Measurements from ENCODE around the gene TMEM178A.

TMEM178A gene

DNA sequence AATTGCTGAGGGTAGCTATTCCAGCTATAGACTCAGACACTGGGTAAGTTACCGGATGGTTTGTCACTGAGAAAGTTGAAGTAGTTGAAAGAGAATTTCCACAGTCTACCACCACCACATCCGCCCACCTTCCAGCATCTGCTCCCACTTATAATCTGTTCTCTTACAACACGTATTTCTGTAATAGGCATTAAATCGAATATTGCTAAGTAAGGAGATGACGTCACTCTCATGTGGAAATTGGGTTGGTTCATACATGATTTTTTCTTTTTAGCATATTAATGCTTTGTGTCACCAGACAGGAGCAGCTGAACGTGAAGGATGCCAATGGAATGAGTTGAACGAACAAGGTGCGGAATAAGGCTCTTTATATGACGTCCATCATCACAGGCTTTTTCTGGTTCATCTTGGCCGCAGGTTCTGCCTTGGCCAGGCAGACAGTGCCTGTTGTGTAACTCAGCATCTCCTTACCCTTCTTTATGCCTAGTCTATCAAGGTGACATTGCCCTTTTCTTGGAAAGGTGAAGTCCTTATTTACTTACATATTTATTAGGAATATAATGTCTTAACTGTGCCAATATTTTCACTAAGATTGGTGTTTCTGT, 67.5 kb downstream of the TMEM178A start:
- H3K36me3 ChIP-seq (ENCODE audit: insufficient read depth, low read depth, low read length), result peaks cover 38% of the 10 kb centered on the region
- no peaks in the 10 kb centered on the region for H3K27me3 ChIP-seq (ENCODE audit: insufficient read depth, low read length)
- H3K4me1 ChIP-seq (ENCODE audit: insufficient read depth, low read length), result peaks cover 25% of the 10 kb centered on the region
- H3K9ac ChIP-seq (ENCODE audit: low read depth, low read length), result no peak overlapping the region
- no peak overlapping the region for H3K27ac ChIP-seq (ENCODE audit: low read length)
- no peaks in the 10 kb centered on the region for H3K9me3 ChIP-seq (ENCODE audit: insufficient read depth, low read depth, low read length)
- H3K4me3 ChIP-seq (ENCODE audit: low read length), result no peak overlapping the region

DNA sequence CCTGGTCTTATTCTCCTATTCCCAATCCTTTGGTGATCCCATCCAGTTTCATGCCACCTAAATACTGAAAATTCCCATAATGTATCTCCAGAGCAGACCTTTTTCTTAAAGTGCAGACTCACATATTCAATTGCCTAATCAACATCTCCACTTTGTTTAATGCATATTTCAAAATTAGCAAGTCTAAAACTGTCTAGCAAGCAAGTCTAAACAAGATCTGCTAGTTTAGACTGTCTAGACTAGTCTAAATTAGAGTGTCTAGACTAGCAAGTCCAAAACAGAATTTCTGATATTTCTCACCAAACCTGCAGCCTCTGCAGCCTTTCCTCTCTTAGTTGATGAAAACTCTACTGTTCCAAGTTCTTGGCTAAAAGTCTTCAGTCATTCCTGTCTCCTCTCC, 68.7 kb downstream of the TMEM178A start:
- Histone ChIP-seq H3K27ac (ENCODE audit: low read length) (no peak overlapping the region), H3K27me3 (ENCODE audit: insufficient read depth, low read length) (no peaks in the 10 kb centered on the region), H3K9ac (ENCODE audit: low read depth, low read length) (no peak overlapping the region), H3K4me1 (ENCODE audit: insufficient read depth, low read length) (peaks cover 22% of the 10 kb centered on the region), H3K4me3 (ENCODE audit: low read length) (no peak overlapping the region), H3K36me3 (ENCODE audit: insufficient read depth, low read depth, low read length) (peaks cover 47% of the 10 kb centered on the region), H3K9me3 (ENCODE audit: insufficient read depth, low read depth, low read length) (no peaks in the 10 kb centered on the region)

DNA sequence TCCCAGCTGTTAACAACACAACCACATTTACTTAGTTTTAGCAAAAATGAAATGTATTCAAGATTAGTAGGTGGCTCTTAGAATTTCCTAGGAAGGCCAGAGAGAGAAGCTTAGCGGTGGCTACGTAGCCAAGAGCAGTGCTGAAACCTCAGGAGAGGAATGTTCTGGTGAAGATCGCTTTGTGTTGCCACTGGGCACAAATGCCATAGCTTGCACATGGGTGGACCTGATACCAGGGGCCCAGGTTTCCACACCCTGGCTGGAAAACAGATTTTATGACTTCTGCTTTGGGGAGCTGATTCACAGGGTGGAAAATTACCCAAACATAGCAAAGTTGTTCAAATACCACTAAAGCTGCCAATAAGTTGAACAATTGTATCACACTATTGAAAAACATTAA, 69.9 kb downstream of the TMEM178A start:
- Histone ChIP-seq H3K9ac (ENCODE audit: low read depth, low read length) (no peak overlapping the region), H3K27me3 (ENCODE audit: insufficient read depth, low read length) (no peaks in the 10 kb centered on the region), H3K9me3 (ENCODE audit: insufficient read depth, low read depth, low read length) (no peaks in the 10 kb centered on the region), H3K4me1 (ENCODE audit: insufficient read depth, low read length) (peaks cover 22% of the 10 kb centered on the region), H3K36me3 (ENCODE audit: insufficient read depth, low read depth, low read length) (peaks cover 57% of the 10 kb centered on the region), H3K4me3 (ENCODE audit: low read length) (no peak overlapping the region), H3K27ac (ENCODE audit: low read length) (no peak overlapping the region)

DNA sequence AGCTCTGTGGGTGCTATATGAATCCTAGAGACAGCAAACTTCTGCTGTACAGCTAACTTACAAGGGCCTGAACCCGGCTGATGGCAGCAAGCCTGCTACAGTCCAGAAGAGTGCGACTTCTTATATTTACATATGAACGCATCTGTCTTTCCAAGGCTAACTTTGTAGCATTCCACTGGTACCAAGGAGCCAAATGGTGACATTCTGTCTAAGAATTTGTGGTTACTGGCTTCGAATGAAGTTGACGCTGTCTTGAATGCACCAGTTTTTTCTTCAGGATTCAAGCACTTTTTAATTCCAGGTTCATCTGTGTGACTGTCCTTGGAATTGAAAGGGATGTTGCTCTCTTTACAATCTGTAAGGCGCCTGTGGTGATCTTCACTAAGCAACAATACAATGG, 70.9 kb downstream of the TMEM178A start:
- H3K27me3 ChIP-seq (ENCODE audit: insufficient read depth, low read length), result no peaks in the 10 kb centered on the region
- H3K9me3 ChIP-seq (ENCODE audit: insufficient read depth, low read depth, low read length), result no peaks in the 10 kb centered on the region
- H3K9ac ChIP-seq (ENCODE audit: low read depth, low read length), result no peak overlapping the region
- H3K27ac ChIP-seq (ENCODE audit: low read length), result no peak overlapping the region
- H3K36me3 ChIP-seq (ENCODE audit: insufficient read depth, low read depth, low read length), result peaks cover 66% of the 10 kb centered on the region
- no peak overlapping the region for H3K4me3 ChIP-seq (ENCODE audit: low read length)
- peaks cover 22% of the 10 kb centered on the region for H3K4me1 ChIP-seq (ENCODE audit: insufficient read depth, low read length)

DNA sequence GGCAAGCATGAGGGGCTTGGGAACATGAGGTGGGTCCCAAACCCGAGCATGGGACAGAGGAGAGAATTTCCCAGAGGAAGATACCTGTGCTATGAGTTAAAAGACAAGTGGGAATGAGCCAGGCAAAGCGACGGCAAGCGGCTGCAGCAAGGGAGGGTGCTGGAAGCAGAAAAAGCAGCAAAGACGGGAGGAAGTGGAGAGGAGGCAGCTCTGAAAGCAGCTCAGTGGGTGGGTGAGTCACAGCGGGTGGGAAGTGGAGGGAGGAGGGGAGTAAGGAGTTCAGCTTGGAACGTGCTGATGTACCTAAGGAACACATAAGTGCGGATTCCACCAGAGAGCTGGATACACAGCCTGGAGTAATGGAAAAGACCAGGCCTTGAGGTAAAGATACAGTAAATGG, 71.9 kb downstream of the TMEM178A start:
- peaks cover 22% of the 10 kb centered on the region for H3K4me1 ChIP-seq (ENCODE audit: insufficient read depth, low read length)
- peak overlapping the region; percentile 32; the same call in 1 of the 2 replicates for H3K9ac ChIP-seq (ENCODE audit: low read depth, low read length)
- no peaks in the 10 kb centered on the region for H3K27me3 ChIP-seq (ENCODE audit: insufficient read depth, low read length)
- no peaks in the 10 kb centered on the region for H3K9me3 ChIP-seq (ENCODE audit: insufficient read depth, low read depth, low read length)
- H3K36me3 ChIP-seq (ENCODE audit: insufficient read depth, low read depth, low read length), result peaks cover 76% of the 10 kb centered on the region
- peak overlapping the region; percentile 1; the same call in 1 of the 2 replicates for H3K4me3 ChIP-seq (ENCODE audit: low read length)
- no peak overlapping the region for H3K27ac ChIP-seq (ENCODE audit: low read length)

DNA sequence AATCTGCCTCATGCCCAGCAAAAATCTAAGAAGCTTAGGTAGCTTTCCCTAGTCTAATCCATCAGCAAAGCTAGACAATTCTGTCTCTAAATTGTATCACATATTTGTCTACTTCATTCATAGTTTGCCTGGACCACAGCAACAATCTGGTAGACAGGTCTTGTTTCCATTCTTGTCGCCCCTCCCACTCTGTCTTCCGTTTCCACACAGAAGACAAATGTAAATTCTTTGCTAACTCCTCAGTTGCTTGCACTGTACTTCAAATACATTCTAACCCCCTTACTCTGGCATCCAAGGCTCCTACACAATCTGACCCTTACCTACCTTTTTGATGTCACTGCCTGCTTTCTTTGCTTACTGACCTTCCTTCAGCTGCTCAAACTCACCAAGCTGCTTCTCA, 73.2 kb downstream of the TMEM178A start:
- Histone ChIP-seq H3K27ac (ENCODE audit: low read length) (no peak overlapping the region), H3K36me3 (ENCODE audit: insufficient read depth, low read depth, low read length) (peaks cover 77% of the 10 kb centered on the region), H3K9ac (ENCODE audit: low read depth, low read length) (no peak overlapping the region), H3K4me3 (ENCODE audit: low read length) (no peak overlapping the region), H3K4me1 (ENCODE audit: insufficient read depth, low read length) (peaks cover 26% of the 10 kb centered on the region), H3K9me3 (ENCODE audit: insufficient read depth, low read depth, low read length) (no peaks in the 10 kb centered on the region), H3K27me3 (ENCODE audit: insufficient read depth, low read length) (no peaks in the 10 kb centered on the region)

DNA sequence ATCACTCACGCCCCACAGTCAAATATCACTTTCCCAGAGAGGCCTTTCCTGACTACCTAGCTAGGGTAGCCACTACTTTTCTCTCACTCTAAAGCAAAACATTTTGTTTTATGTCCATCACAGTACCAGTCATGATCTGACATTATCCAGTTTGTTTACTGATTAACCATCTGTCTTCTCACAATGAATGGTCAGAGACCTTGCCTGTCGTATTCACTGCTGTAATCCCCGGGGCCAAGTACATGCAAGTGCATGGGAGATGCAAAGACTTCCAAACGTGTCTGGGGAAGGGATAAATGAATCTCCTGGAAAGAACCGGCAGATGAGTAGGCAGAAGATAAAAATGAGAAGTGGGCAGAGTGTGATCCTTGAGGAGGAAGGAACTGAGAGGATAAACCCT, 73.7 kb downstream of the TMEM178A start:
- Histone ChIP-seq H3K9me3 (ENCODE audit: insufficient read depth, low read depth, low read length) (no peaks in the 10 kb centered on the region), H3K9ac (ENCODE audit: low read depth, low read length) (no peak overlapping the region), H3K27me3 (ENCODE audit: insufficient read depth, low read length) (no peaks in the 10 kb centered on the region), H3K36me3 (ENCODE audit: insufficient read depth, low read depth, low read length) (peaks cover 80% of the 10 kb centered on the region), H3K4me3 (ENCODE audit: low read length) (no peak overlapping the region), H3K27ac (ENCODE audit: low read length) (no peak overlapping the region), H3K4me1 (ENCODE audit: insufficient read depth, low read length) (peaks cover 22% of the 10 kb centered on the region)

DNA sequence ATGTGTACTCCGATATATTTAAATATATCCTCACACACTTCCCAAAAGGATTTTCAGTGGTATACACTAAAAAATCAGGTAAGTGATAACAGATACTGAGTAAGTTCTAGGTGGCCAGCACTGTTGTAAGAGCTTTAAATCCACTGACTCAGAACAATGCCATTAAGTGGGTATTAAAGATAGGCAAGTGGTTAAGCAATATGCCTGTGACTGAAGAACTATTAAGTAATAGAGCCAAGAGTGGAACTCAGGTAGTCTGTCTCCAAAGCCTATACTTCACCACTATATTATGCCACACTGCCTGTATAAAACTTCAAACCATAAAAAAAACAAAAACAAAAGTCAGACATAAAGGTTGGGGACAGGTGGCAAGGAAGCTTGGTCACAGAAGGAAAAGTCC, 76.2 kb downstream of the TMEM178A start:
- peaks cover 74% of the 10 kb centered on the region for H3K36me3 ChIP-seq (ENCODE audit: insufficient read depth, low read depth, low read length)
- no peak overlapping the region for H3K4me3 ChIP-seq (ENCODE audit: low read length)
- peaks cover 13% of the 10 kb centered on the region for H3K4me1 ChIP-seq (ENCODE audit: insufficient read depth, low read length)
- H3K9me3 ChIP-seq (ENCODE audit: insufficient read depth, low read depth, low read length), result no peaks in the 10 kb centered on the region
- no peaks in the 10 kb centered on the region for H3K27me3 ChIP-seq (ENCODE audit: insufficient read depth, low read length)
- H3K27ac ChIP-seq (ENCODE audit: low read length), result no peak overlapping the region
- no peak overlapping the region for H3K9ac ChIP-seq (ENCODE audit: low read depth, low read length)

DNA sequence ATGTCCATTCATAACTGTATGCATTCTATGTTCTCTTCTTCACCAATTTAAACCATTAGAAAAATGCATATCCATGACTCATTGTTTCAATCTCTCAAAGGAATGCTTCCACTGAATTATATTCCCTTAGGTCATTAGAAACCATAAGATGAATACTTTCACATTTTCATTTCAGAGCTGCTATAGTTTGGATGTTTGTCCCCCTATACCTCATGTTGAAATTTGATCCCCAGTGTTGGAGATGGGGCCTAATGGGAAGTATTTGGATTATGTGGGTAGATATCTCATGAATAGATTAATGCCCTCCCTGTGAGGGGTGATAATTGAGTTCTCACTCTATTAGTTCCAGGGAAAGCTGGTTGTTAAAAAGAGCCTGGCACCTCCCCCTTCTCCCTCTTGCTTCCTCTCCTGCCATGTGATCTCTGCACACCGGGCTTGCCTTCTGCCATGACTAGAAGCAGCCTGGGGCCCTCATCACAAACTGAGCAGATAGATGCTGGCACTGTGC, 77.6 kb downstream of the TMEM178A start:
- Histone ChIP-seq H3K27me3 (ENCODE audit: insufficient read depth, low read length) (no peaks in the 10 kb centered on the region), H3K9me3 (ENCODE audit: insufficient read depth, low read depth, low read length) (no peaks in the 10 kb centered on the region), H3K36me3 (ENCODE audit: insufficient read depth, low read depth, low read length) (peaks cover 75% of the 10 kb centered on the region), H3K4me1 (ENCODE audit: insufficient read depth, low read length) (peaks cover 4% of the 10 kb centered on the region; the same call in 1 of the 2 replicates), H3K4me3 (ENCODE audit: low read length) (no peak overlapping the region), H3K9ac (ENCODE audit: low read depth, low read length) (no peak overlapping the region), H3K27ac (ENCODE audit: low read length) (no peak overlapping the region)

DNA sequence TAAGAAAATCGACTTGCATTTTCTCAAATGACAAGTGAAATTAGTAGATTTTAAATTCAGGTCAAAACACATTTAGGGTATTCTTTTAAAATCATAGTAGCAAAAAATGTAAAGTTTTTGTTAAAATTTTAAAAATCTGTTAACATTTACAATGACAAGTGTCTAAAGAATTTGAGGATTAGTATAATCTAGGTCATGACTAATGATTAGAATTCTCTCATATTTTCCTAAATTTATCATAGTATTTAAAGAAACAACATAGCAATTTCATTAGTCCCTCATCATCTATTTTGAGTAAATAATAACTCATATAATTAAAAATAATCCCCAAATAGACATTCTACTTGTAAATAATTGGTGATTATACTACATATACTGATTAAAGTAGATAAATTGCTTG, 89.7 kb downstream of the TMEM178A start:
- H3K9ac ChIP-seq (ENCODE audit: low read depth, low read length), result no peak overlapping the region
- peaks cover 96% of the 10 kb centered on the region for H3K36me3 ChIP-seq (ENCODE audit: insufficient read depth, low read depth, low read length)
- H3K27ac ChIP-seq (ENCODE audit: low read length), result no peak overlapping the region
- H3K27me3 ChIP-seq (ENCODE audit: insufficient read depth, low read length), result no peaks in the 10 kb centered on the region
- no peaks in the 10 kb centered on the region for H3K9me3 ChIP-seq (ENCODE audit: insufficient read depth, low read depth, low read length)
- no peaks in the 10 kb centered on the region for H3K4me1 ChIP-seq (ENCODE audit: insufficient read depth, low read length)
- H3K4me3 ChIP-seq (ENCODE audit: low read length), result no peak overlapping the region

DNA sequence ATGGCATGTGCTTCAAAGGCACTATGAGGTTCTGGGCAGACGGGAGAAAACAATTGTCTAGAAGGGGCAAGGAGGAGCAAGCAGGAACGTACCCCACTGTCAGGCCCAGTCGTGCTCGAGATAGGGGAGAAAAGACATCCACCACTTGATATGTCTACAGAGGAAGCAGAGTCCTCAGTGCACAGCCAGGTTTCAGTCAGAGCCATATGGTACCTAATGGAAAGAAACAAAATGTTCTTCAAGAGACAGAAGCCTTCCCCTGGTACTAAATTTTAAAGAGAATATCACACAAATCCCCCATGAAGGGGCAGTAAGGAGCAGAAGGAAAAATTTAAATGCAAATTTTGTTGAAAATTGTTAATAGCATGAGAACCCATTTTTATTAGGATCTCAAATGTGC, 91.4 kb downstream of the TMEM178A start:
- H3K27me3 ChIP-seq (ENCODE audit: insufficient read depth, low read length), result no peaks in the 10 kb centered on the region
- no peaks in the 10 kb centered on the region for H3K9me3 ChIP-seq (ENCODE audit: insufficient read depth, low read depth, low read length)
- H3K36me3 ChIP-seq (ENCODE audit: insufficient read depth, low read depth, low read length), result peaks cover 97% of the 10 kb centered on the region
- no peaks in the 10 kb centered on the region for H3K4me1 ChIP-seq (ENCODE audit: insufficient read depth, low read length)
- H3K9ac ChIP-seq (ENCODE audit: low read depth, low read length), result no peak overlapping the region
- H3K27ac ChIP-seq (ENCODE audit: low read length), result no peak overlapping the region
- H3K4me3 ChIP-seq (ENCODE audit: low read length), result no peak overlapping the region

DNA sequence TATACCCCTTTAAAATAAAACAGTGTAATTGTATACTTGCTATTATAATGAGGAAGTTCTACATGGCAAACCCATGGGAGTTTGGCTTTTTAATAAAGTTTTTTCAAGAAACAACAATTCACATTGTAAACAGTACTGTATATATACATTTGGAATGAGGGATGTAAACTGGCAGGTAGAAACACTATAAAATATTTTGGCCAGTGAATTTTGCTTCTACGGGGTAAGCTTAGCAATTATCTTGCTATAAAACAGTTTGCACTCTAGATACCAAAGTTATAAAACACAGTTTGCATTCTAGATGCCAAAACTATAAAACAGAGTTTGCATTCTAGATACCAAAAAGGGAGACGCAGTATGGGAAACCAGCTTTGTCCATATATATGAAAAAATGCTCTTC, 96.7 kb downstream of the TMEM178A start:
- no peaks in the 10 kb centered on the region for H3K4me1 ChIP-seq (ENCODE audit: insufficient read depth, low read length)
- no peaks in the 10 kb centered on the region for H3K27me3 ChIP-seq (ENCODE audit: insufficient read depth, low read length)
- no peak overlapping the region for H3K9ac ChIP-seq (ENCODE audit: low read depth, low read length)
- H3K9me3 ChIP-seq (ENCODE audit: insufficient read depth, low read depth, low read length), result no peaks in the 10 kb centered on the region
- H3K36me3 ChIP-seq (ENCODE audit: insufficient read depth, low read depth, low read length), result peaks cover 91% of the 10 kb centered on the region
- H3K4me3 ChIP-seq (ENCODE audit: low read length), result no peak overlapping the region
- no peak overlapping the region for H3K27ac ChIP-seq (ENCODE audit: low read length)
